ENCODE measurements around the gene CFAP45. TPM values are rescaled to one million over a fixed set of nuclear protein-coding genes. Genes with fewer than 3 reads are reported as not detected.

The CFAP45 gene
- total and polyA plus RNA-seq, 2 experiments from 2014 or later, result not detected

GRCh38 chr1:159855709-159856108, 44.3 kb downstream of the CFAP45 start:
- Histone ChIP-seq H3K27ac (no peak overlapping the region), H3K4me3 (no peak overlapping the region), H3K4me1 (ENCODE audit: low read depth) (peaks cover 8% of the 10 kb centered on the region), H3K9me3 (ENCODE audit: low read depth) (no peaks in the 10 kb centered on the region), H3K27me3 (peaks cover 43% of the 10 kb centered on the region), H3K36me3 (no peaks in the 10 kb centered on the region)
- TF ChIP-seq, protein P1, sequence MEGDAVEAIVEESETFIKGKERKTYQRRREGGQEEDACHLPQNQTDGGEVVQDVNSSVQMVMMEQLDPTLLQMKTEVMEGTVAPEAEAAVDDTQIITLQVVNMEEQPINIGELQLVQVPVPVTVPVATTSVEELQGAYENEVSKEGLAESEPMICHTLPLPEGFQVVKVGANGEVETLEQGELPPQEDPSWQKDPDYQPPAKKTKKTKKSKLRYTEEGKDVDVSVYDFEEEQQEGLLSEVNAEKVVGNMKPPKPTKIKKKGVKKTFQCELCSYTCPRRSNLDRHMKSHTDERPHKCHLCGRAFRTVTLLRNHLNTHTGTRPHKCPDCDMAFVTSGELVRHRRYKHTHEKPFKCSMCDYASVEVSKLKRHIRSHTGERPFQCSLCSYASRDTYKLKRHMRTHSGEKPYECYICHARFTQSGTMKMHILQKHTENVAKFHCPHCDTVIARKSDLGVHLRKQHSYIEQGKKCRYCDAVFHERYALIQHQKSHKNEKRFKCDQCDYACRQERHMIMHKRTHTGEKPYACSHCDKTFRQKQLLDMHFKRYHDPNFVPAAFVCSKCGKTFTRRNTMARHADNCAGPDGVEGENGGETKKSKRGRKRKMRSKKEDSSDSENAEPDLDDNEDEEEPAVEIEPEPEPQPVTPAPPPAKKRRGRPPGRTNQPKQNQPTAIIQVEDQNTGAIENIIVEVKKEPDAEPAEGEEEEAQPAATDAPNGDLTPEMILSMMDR (IDR thresholded peaks at IDR 0.05; ENCODE audit: low read depth, low read length), result no peak
- DNase-seq (ENCODE audit: low read depth in 1 of 2, low spot score in 1 of 2), result no peak

GRCh38 chr1:159854693-159855192, 45.2 kb downstream of the CFAP45 start:
- H3K4me3 ChIP-seq, result peak overlapping the region; percentile 32
- no peaks in the 10 kb centered on the region for H3K36me3 ChIP-seq
- no peaks in the 10 kb centered on the region for H3K9me3 ChIP-seq (ENCODE audit: low read depth)
- H3K27ac ChIP-seq, result no peak overlapping the region
- peak; percentile 91 to 92 for DNase-seq (ENCODE audit: low read depth in 1 of 2, low spot score in 1 of 2)
- H3K27me3 ChIP-seq, result peaks cover 47% of the 10 kb centered on the region
- H3K4me1 ChIP-seq (ENCODE audit: low read depth), result peaks cover 8% of the 10 kb centered on the region
- TF ChIP-seq, protein P1 (IDR thresholded peaks at IDR 0.05; ENCODE audit: low read depth, low read length), result no peak

DNA sequence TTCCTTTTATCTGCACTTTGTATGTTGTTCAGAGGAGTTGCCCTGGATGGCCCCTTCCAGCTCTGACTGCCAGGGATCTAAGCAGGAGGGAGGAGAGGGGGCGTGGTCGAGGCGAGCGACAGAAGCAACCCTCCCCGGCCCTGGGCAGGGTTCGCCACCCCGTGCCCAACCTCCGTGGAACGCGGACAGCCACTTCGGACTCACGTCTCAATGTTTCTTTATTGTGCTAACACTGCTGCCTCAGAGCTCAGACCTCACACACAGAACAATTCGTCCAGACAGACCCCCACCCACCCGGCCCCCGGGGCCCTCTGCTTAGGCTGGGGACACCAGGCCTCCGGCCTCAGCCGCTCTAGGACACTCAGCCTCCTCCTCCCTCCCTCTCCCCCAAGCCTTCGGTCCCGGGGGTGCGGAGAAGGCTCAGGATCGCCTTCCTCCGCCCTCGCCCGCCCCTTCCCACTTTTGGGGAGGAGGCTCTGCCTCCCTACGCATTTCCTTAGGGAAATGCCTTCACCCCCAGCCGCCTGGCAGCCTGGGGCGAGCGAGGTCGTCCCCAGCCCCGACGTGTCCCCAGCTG, 45.8 kb downstream of the CFAP45 start:
- Histone ChIP-seq H3K27ac (no peak overlapping the region), H3K4me1 (ENCODE audit: low read depth) (peaks cover 8% of the 10 kb centered on the region), H3K27me3 (peaks cover 48% of the 10 kb centered on the region), H3K4me3 (peak overlapping the region; percentile 32), H3K36me3 (no peaks in the 10 kb centered on the region), H3K9me3 (ENCODE audit: low read depth) (no peaks in the 10 kb centered on the region)
- TF ChIP-seq, protein P1 (IDR thresholded peaks at IDR 0.05; ENCODE audit: low read depth, low read length), result no peak
- peak; percentile 64 to 70 for DNase-seq (ENCODE audit: low read depth in 1 of 2, low spot score in 1 of 2)

GRCh38 chr1:159853417-159854115, 46.4 kb downstream of the CFAP45 start:
- Histone ChIP-seq H3K27ac (no peak overlapping the region), H3K27me3 (peaks cover 47% of the 10 kb centered on the region)

DNA sequence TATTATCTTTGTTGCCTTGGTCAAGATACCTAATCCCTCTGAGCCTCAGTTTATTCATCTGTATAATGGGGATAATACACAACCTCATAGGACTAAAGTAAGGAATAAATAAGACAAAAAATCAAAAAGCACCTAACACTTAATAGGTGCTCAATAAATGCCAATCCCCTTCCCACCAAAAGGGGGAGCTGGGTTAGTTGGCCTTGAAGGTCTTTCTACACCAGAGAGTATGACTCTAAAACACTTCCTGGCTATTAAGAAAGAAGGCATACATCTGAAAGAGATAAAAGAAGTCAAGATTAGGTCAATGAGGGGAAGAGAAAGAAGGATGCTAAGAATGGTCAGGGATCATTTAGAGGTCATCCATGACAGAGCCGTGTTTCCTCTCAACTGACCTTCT, 48.6 kb downstream of the CFAP45 start:
- no peak overlapping the region for H3K4me3 ChIP-seq
- peaks cover 31% of the 10 kb centered on the region for H3K27me3 ChIP-seq
- TF ChIP-seq, protein P1 (IDR thresholded peaks at IDR 0.05; ENCODE audit: low read depth, low read length), result peak; percentile 31
- H3K4me1 ChIP-seq (ENCODE audit: low read depth), result peaks cover 8% of the 10 kb centered on the region
- no peak overlapping the region for H3K27ac ChIP-seq
- H3K36me3 ChIP-seq, result no peaks in the 10 kb centered on the region
- H3K9me3 ChIP-seq (ENCODE audit: low read depth), result no peaks in the 10 kb centered on the region
- no peak for DNase-seq (ENCODE audit: low read depth in 1 of 2, low spot score in 1 of 2)

More at GRCh38 chr1:159853417-159854115, 46.4 kb downstream of the CFAP45 start:
- Histone ChIP-seq H3K4me3 (peak overlapping the region; percentile 32), H3K9me3 (ENCODE audit: low read depth) (no peaks in the 10 kb centered on the region), H3K36me3 (no peaks in the 10 kb centered on the region), H3K4me1 (ENCODE audit: low read depth) (peaks cover 8% of the 10 kb centered on the region)
- no peak for DNase-seq (ENCODE audit: low read depth in 1 of 2, low spot score in 1 of 2)
- TF ChIP-seq, protein P1 (IDR thresholded peaks at IDR 0.05; ENCODE audit: low read depth, low read length), result no peak
